GM19397 (cell line): ENCODE data around the gene COBL.
"Not testable (repeated sequence)": the region's sequence is repeated elsewhere in the genome, so short reads cannot be mapped to it uniquely, and the experiment has no call there.

Experiments
- ATAC-seq: cut with Tn5 transposase; IDR thresholded peaks from one replicate; pipeline ENCODE4 v1.9.1; 2021; ENCODE audit warnings: mild to moderate bottlenecking, moderate library complexity; ENCODE audit not compliant: unreplicated experiment

The COBL gene

GRCh38 chr7:51013861-51014511, 302.6 kb downstream of the COBL start:
- ATAC-seq = no peak

- no peak for ATAC-seq
Measured at GRCh38 chr7:51013218-51013786, 303.3 kb downstream of the COBL start.

GRCh38 chr7:51012569-51013217, 303.9 kb downstream of the COBL start:
- ATAC-seq = no peak

GRCh38 chr7:51011710-51012350, 304.8 kb downstream of the COBL start:
- ATAC-seq = no peak

- no peak for ATAC-seq
Measured at GRCh38 chr7:51010534-51010933, 306.1 kb downstream of the COBL start.

GRCh38 chr7:51009716-51010496, 306.7 kb downstream of the COBL start:
- no peak for ATAC-seq

GRCh38 chr7:51007551-51008505, 308.8 kb downstream of the COBL start:
- no peak for ATAC-seq

GRCh38 chr7:51006483-51007235, 309.9 kb downstream of the COBL start:
- ATAC-seq = no peak

- ATAC-seq = no peak
Measured at GRCh38 chr7:51005074-51005473, 311.5 kb downstream of the COBL start.

- no peak for ATAC-seq
Measured at GRCh38 chr7:51000956-51001355, 315.7 kb downstream of the COBL start.

GRCh38 chr7:50994753-50995319, 321.8 kb downstream of the COBL start:
- no peak for ATAC-seq

- ATAC-seq = not testable (repeated sequence)
Measured at GRCh38 chr7:50990214-50990613, 326.4 kb downstream of the COBL start.

GRCh38 chr7:50988988-50989387, 327.6 kb downstream of the COBL start:
- ATAC-seq = no peak

GRCh38 chr7:50988465-50988864, 328.1 kb downstream of the COBL start:
- ATAC-seq = no peak

GRCh38 chr7:50985096-50985495, 331.5 kb downstream of the COBL start:
- no peak for ATAC-seq

- no peak for ATAC-seq
Measured at GRCh38 chr7:50983850-50984249, 332.8 kb downstream of the COBL start.

- ATAC-seq = no peak
Measured at GRCh38 chr7:50982626-50983025, 334.0 kb downstream of the COBL start.

GRCh38 chr7:50981743-50982142, 334.9 kb downstream of the COBL start:
- no peak for ATAC-seq

GRCh38 chr7:50980411-50980810, 336.2 kb downstream of the COBL start:
- no peak for ATAC-seq
